K562 (cell line): ENCODE data around the gene SV2C. TPM values are rescaled to one million over a fixed set of nuclear protein-coding genes. Genes with fewer than 3 reads are reported as not detected.

Source experiments
- ATAC-seq: fragments of 200-7000 bp; cut with Tn5 transposase; 3 replicates; pipeline ENCODE4 v1.9.1; 2020; ENCODE audit warnings: moderate library complexity
- BruUV-seq: library from RNA; stranded (reverse); fragments of 400-500 nt; replicated peaks from 2 replicates; lab custom pipeline; 2021; lab: Mats Ljungman, UMichigan
- CTCF ChIA-PET: fragments of 300-600 bp; formaldehyde crosslinking; extraction: SDS; loops from one replicate; lab custom pipeline; 2021; ENCODE audit warnings: low intra/inter-chr PET ratio; lab: Yijun Ruan, JAX
- POLR2A ChIA-PET: fragments of 300-600, 350-650 bp; sonication (Branson Sonifier 250); formaldehyde crosslinking; extraction: SDS; loops from one replicate; lab custom pipeline; 2021; ENCODE audit warnings: antibody characterized with exemption, inconsistent platforms; lab: Yijun Ruan, JAX
- DNase-seq, 4 experiments: peaks; one replicate each; pipeline versions ENCODE4 v3.0.0 to v3.0.0-alpha.2; 2011 to 2018; ENCODE audit warnings: low spot score in 3 of 4, mixed read lengths in 3 of 4; ENCODE audit errors: extremely low read depth in 1 of 4
- FAIRE-seq: peaks from 2 replicates; lab custom pipeline; 2011; peaks lifted over from hg19 to GRCh38; lab: Jason Lieb, UNC
- H2AFZ ChIP-seq: 2 replicates; pipeline ENCODE4 v1.6.0; 2011; ENCODE audit warnings: low read depth, low read length, control low read depth, inconsistent platforms
- H3K27ac ChIP-seq: fragments of 200-600 bp; 3 replicates; pipeline ENCODE4 v1.8.0; 2011; ENCODE audit warnings: low read depth, mild to moderate bottlenecking, control low read depth, inconsistent platforms, low read length, moderate library complexity, mixed read lengths; ENCODE audit errors: extremely low read depth
- H3K27me3 ChIP-seq, 2 experiments: fragments of 300-600 bp in 1 of 2; 2 replicates in 1 of 2; 3 replicates in 1 of 2; pipeline versions ENCODE4 v1.6.0 to v1.8.0; 2011; ENCODE audit warnings: inconsistent platforms in 2 of 2, low read length in 2 of 2, mild to moderate bottlenecking in 1 of 2, mixed read lengths in 1 of 2, moderate library complexity in 1 of 2; ENCODE audit not compliant: control insufficient read depth in 2 of 2, insufficient read depth in 2 of 2
- H3K36me3 ChIP-seq: fragments of 300-600 bp; 3 replicates; pipeline ENCODE4 v1.8.0; 2011; ENCODE audit warnings: mild to moderate bottlenecking, low read length, inconsistent platforms; ENCODE audit not compliant: control insufficient read depth, insufficient read depth
- H3K4me1 ChIP-seq, 2 experiments: fragments of 200-600 bp in 1 of 2; replicated peaks in 1 of 2; 2 replicates in 1 of 2; 3 replicates in 1 of 2; pipeline versions ENCODE4 v1.5.1 to v1.8.0; 2011; ENCODE audit warnings: inconsistent platforms in 2 of 2, low read length in 2 of 2, mild to moderate bottlenecking in 1 of 2, mixed read lengths in 1 of 2, moderate library complexity in 1 of 2; ENCODE audit not compliant: control insufficient read depth in 2 of 2, insufficient read depth in 2 of 2
- H3K4me2 ChIP-seq: 2 replicates; pipeline ENCODE4 v1.6.1; 2011; ENCODE audit warnings: low read length, control low read depth, inconsistent platforms, mixed read lengths; ENCODE audit not compliant: insufficient read depth
- H3K4me3 ChIP-seq: fragments of 200-600 bp; sonication (generic), shearing (Covaris generic); 2 replicates; pipeline ENCODE4 v1.5.1; 2016; ENCODE audit warnings: control low read depth, inconsistent platforms
- H3K79me2 ChIP-seq: fragments of 200-600 bp; 3 replicates; pipeline ENCODE4 v1.8.0; 2011; ENCODE audit warnings: low read length, inconsistent platforms; ENCODE audit not compliant: control insufficient read depth, insufficient read depth
- H3K9ac ChIP-seq, 2 experiments: 2 replicates each; pipeline versions ENCODE4 v1.6.0 to v1.6.1; 2011; ENCODE audit warnings: low read depth in 2 of 2, low read length in 2 of 2, control low read depth in 1 of 2, inconsistent platforms in 1 of 2, mild to moderate bottlenecking in 1 of 2, mixed read lengths in 1 of 2; ENCODE audit not compliant: insufficient read depth in 1 of 2
- H3K9me1 ChIP-seq: one replicate; pipeline ENCODE4 v1.6.0; 2011; ENCODE audit warnings: inconsistent platforms, mild to moderate bottlenecking, low read length, moderate library complexity; ENCODE audit not compliant: control insufficient read depth, insufficient read depth
- H3K9me3 ChIP-seq: replicated peaks from 2 replicates; pipeline ENCODE4 v1.5.1; 2011; ENCODE audit warnings: low read depth, low read length, inconsistent platforms; ENCODE audit not compliant: control insufficient read depth, insufficient read depth
- H4K20me1 ChIP-seq: replicated peaks from 2 replicates; pipeline ENCODE4 v1.6.1; 2011; ENCODE audit warnings: low read length, inconsistent platforms, mixed read lengths; ENCODE audit not compliant: control insufficient read depth, insufficient read depth
- CAMTA2 ChIP-seq: fragments of 250-450 bp; sonication (Bioruptor Pico); conservative IDR thresholded peaks from 2 replicates; pipeline ENCODE4 v1.5.1; 2022
- CTBP1 ChIP-seq: fragments of 450-650 bp; IDR thresholded peaks from 2 replicates; pipeline ENCODE4 v1.6.1; 2016; ENCODE audit warnings: borderline replicate concordance
- ESRRA ChIP-seq: fragments of 450-650 bp; IDR thresholded peaks from 2 replicates; pipeline ENCODE4 v1.6.1; 2014; ENCODE audit warnings: low read depth, mild to moderate bottlenecking, moderate library complexity, borderline replicate concordance
- GATA2 ChIP-seq: sonication (generic); formaldehyde crosslinking; IDR thresholded peaks from 2 replicates; pipeline ENCODE4 v1.4.0; 2020; ENCODE audit warnings: mild to moderate bottlenecking, missing genetic modification reagents
- HMG20A ChIP-seq: fragments of 450-650 bp; formaldehyde crosslinking; conservative IDR thresholded peaks from 2 replicates; pipeline ENCODE4 v1.4.0; 2020; ENCODE audit warnings: mild to moderate bottlenecking, mixed read lengths
- MCM2 ChIP-seq: fragments of 450-650 bp; IDR thresholded peaks from 2 replicates; pipeline ENCODE4 v1.6.1; 2017; ENCODE audit warnings: low read depth, mild to moderate bottlenecking
- NFE2L1 ChIP-seq: fragments of 450-650 bp; IDR thresholded peaks from 2 replicates; pipeline ENCODE4 v1.6.1; 2016; ENCODE audit warnings: missing genetic modification characterization, low read depth, mild to moderate bottlenecking, missing compliant biosample characterization, moderate library complexity, borderline replicate concordance
- NR2C1 ChIP-seq, 2 experiments: fragments of 450-650 bp; IDR thresholded peaks; 2 replicates each; pipeline ENCODE4 v1.6.1; 2017; ENCODE audit warnings: mild to moderate bottlenecking in 2 of 2, antibody characterized with exemption in 1 of 2, inconsistent platforms in 1 of 2, missing compliant biosample characterization in 1 of 2, missing genetic modification characterization in 1 of 2
- SMARCB1 ChIP-seq: IDR thresholded peaks from 2 replicates; pipeline ENCODE4 v1.6.1; 2011; ENCODE audit warnings: improper control_type of control experiment, low read depth; ENCODE audit not compliant: insufficient read length
- ZFPM2 ChIP-seq: fragments of 250-450 bp; sonication (Bioruptor Pico); IDR thresholded peaks from 2 replicates; pipeline ENCODE4 v1.5.1; 2022; ENCODE audit warnings: mild to moderate bottlenecking
- ZNF12 ChIP-seq: sonication (generic); formaldehyde crosslinking; IDR thresholded peaks from 2 replicates; pipeline ENCODE4 v1.4.0; 2020; ENCODE audit warnings: mild to moderate bottlenecking, missing genetic modification reagents
- ZNF124 ChIP-seq: sonication (generic); formaldehyde crosslinking; IDR thresholded peaks from 2 replicates; pipeline ENCODE4 v1.8.1; 2022; ENCODE audit warnings: missing genetic modification reagents
- WGBS: fragments of 100-300 bp; shearing (Covaris generic); methylation state at CpG from one replicate; pipeline ENCODE4 v1.1.6; 2016; ENCODE audit warnings: low coverage, mixed read lengths; ENCODE audit not compliant: insufficient coverage; ENCODE audit errors: missing lambda C conversion rate; 5-methylcytosine and 5-hydroxymethylcytosine counted together
- in situ Hi-C: fragments of 300-500 bp; cut with MboI; formaldehyde crosslinking; loops from 4 replicates; pipeline ENCODE4 v1.15.0; 2018; ENCODE audit warnings: inconsistent platforms, mixed read lengths
- intact Hi-C: fragments of 100-400 bp; cut with micrococcal nuclease; formaldehyde crosslinking; loops from 2 replicates; pipeline ENCODE4 v1.14.2; 2022
- polyA plus RNA-seq, 8 experiments: library from polyadenylated mRNA; depleted of rRNA in 4 of 8; stranded (reverse) in 5 of 8; unstranded in 3 of 8; fragments of >200 nt; fragmentation: Nextera tagmentation in 2 of 8; fragmentation: Illumina TruSeq in 1 of 8; extraction: Ambion mirVana in 2 of 8; extraction: Trizol in 1 of 8; gene quantifications; 2 replicates each; pipeline versions ENCODE4 v1.2.1 to v1.2.3, GENCODE V29; 2011 to 2014; ENCODE audit warnings: inconsistent platforms in 1 of 8, missing spikeins in 1 of 8
- total RNA-seq, 7 experiments: library from RNA; depleted of rRNA in 6 of 7; stranded (reverse); fragments of >200 nt in 6 of 7; fragmentation: Illumina TruSeq in 2 of 7; extraction: Trizol in 2 of 7; gene quantifications; 2 replicates each; pipeline versions ENCODE4 v1.2.1 to v1.2.3, GENCODE V29; 2011 to 2021; ENCODE audit warnings: low replicate concordance in 1 of 7

The SV2C gene
- total and polyA plus RNA-seq, 9 of the 15 experiments (the other 6 are each of a cell fraction or from before 2014, with no cell fraction given), result 0.05 TPM; not detected in 8

GRCh38 chr5:76114179-76114851 lies 31.1 kb downstream of the SV2C start:
- no peak for DNase-seq
- H3K27ac ChIP-seq, result no peak overlapping the region
- no peaks in the 10 kb centered on the region for H3K4me1 ChIP-seq
- CTCF ChIA-PET, result no interaction called here
- H3K9me1 ChIP-seq, result no peaks in the 10 kb centered on the region
- 0% methylated on average over 5 of the region's 5 CpGs for WGBS
- H3K9me3 ChIP-seq, result no peaks in the 10 kb centered on the region
- H3K27me3 ChIP-seq, result peaks cover 0 to 11% of the 10 kb centered on the region in 2 experiments; a peak in 2 of 5 replicates
- no peaks in the 10 kb centered on the region for H4K20me1 ChIP-seq
- no peak overlapping the region for H3K4me2 ChIP-seq
- no peak for ATAC-seq
- H3K79me2 ChIP-seq, result no peaks in the 10 kb centered on the region
- H3K36me3 ChIP-seq, result no peaks in the 10 kb centered on the region
- POLR2A ChIA-PET, result interaction anchor here (0.6 kb wide), 1 partner anchor 12 kb away, joined by 3 read pairs; no protein-coding TSS in a partner anchor
- no peak overlapping the region for H3K9ac ChIP-seq
- no TSS peak for BruUV-seq
- intact Hi-C loops, result no loop called here
- no peak overlapping the region for H2AFZ ChIP-seq
- in situ Hi-C loops, result no loop called here
- H3K4me3 ChIP-seq, result no peak overlapping the region
- FAIRE-seq, result no peak
- TF ChIP-seq HMG20A (no peak), GATA2 (no peak), ZFPM2 (CRISPR knock-in tag) (no peak), ZNF124 (CRISPR knock-in tag) (no peak), CAMTA2 (no peak), NR2C1 (IDR thresholded peaks at IDR 0.05) (no peak), NR2C1 (tag; IDR thresholded peaks at IDR 0.05) (no peak), MCM2 (no peak), SMARCB1 (no peak), ESRRA (no peak), CTBP1 (no peak), ZNF12 (CRISPR knock-in tag) (no peak), NFE2L1 (no peak)
